GM19468 (cell line): Measurements from ENCODE around the gene HOXA3.

ENCODE experiments used
- ATAC-seq: cut with Tn5 transposase; IDR thresholded peaks from one replicate; pipeline ENCODE4 v1.9.1; 2021; ENCODE audit warnings: mild to moderate bottlenecking, moderate library complexity, moderate number of reproducible peaks; ENCODE audit not compliant: unreplicated experiment; ENCODE audit errors: extremely low read depth

Gene HOXA3

DNA sequence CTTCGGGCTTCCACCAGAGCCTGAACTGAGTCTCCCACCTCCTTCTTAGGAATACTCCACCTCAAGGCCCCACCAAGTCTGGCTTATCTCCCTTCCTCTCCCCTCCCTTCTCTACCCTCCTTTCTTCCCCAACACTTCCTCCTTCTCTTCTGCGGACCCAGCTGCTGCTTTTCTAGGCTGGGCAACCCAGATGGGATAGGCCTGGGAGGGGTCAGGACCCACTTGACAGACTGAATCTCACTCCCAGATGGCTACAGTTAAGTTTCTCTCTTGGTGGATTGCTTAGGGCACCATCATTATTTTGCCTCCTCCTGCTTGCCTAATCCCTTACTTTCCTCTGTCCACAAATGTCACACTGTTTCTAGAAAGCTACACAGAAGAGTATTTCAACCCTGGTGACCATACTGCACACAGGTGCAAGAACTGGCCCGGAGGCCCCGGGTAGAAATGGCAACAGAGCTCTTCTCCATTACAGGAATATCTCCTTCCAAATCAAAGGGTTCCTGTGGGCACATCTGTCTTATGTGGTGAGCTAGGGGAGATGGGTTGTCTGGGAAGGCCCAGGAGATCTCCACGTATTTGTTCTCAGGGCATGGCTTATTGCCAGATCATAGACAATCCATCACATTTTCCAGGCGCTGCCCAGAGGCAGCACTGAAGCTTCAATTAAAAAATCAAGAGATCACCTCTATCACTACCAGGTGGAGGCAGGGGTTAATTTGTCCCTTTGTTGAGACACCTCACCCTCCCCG, 37.8 kb upstream of the HOXA3 start:
- no peak for ATAC-seq

DNA sequence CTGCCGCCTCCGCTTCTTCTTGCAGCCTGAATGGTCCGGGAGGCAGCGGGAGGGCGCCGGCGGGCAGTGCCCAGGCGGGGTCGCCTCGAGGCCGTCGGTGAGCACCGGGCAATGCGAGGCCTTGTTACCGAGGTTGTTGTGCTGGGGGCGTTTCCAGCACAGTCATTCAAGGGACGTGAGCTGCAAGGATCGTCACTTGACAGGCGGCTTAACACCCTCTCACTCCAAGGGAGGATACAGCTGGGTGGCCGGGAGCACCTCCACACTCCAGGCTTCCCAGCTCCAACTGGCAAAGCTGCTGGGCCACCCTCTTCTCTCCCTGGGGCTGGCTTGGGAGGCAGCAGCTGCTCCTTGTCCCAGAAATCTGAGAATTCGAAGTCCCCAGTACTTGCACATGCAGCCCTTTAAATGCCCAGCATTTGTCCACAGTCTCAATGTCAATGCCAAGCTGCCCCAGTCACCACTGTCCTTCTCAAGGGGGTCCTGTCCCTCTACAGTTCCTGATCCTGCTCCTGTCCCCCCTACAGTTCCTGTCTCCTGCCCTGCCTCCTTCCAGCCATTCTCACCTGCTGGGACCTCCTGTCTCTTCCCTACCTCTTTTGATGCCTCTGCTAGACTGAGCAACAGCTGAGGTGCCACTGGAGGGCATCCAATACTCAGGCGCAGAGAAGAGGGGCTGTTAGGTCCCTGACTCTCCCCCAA, 37.1 kb upstream of the HOXA3 start:
- no peak for ATAC-seq

- no peak for ATAC-seq
Observed at GRCh38 chr7:27188386-27189294, 36.3 kb upstream of the HOXA3 start.

- no peak for ATAC-seq
Observed at GRCh38 chr7:27187475-27188385, 35.3 kb upstream of the HOXA3 start.

- ATAC-seq, result no peak
Observed at GRCh38 chr7:27186668-27187474, 34.5 kb upstream of the HOXA3 start.

DNA sequence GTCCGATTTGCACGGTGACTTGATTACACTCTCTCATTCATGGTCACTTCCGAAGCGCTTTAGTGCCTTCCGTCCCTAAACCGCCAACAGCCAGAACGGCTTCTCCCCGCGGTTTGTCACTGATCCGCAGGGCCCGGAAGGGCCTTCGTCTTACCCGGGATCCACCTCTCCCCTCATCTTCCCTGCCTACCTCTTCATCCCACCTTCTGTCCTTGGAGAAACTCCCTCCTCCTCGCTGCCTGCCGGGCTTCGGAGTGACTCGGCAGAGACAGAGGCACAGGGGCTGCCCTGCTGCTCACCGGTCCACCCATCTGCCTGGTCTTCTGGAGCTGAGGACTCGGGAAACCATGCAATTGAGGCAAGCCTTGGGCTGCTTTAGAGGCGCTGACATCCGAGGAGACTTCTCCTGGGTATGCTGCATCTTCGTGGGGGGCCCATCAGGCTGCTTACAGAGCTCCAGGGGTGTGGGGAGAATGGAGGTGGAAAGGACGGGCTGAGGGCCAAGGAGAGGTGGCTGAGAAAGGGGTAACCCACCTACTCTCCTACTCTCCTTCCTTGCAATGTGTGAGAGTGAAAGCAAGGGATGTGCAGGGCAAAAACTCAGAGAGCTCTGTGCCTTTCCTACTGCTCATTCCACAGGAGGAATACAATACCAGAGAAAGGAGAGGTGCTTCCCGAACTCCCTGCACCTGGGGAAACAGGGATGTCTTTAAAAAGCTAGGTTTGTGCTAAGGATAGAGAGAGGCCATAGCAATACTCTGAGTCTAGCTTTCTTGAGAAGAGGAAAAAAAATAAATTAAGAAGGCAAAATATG, 33.7 kb upstream of the HOXA3 start:
- ATAC-seq, result no peak

GRCh38 chr7:27185013-27185853, 32.9 kb upstream of the HOXA3 start, which contains the start of gene HOXA11:
Gene HOXA11, minus strand, starts transcription at chr7:27185232. Its CDS starts 88 bp downstream, at chr7:27185144.
- no peak for ATAC-seq

- no peak for ATAC-seq
Observed at GRCh38 chr7:27184337-27185012, 32.1 kb upstream of the HOXA3 start.

DNA sequence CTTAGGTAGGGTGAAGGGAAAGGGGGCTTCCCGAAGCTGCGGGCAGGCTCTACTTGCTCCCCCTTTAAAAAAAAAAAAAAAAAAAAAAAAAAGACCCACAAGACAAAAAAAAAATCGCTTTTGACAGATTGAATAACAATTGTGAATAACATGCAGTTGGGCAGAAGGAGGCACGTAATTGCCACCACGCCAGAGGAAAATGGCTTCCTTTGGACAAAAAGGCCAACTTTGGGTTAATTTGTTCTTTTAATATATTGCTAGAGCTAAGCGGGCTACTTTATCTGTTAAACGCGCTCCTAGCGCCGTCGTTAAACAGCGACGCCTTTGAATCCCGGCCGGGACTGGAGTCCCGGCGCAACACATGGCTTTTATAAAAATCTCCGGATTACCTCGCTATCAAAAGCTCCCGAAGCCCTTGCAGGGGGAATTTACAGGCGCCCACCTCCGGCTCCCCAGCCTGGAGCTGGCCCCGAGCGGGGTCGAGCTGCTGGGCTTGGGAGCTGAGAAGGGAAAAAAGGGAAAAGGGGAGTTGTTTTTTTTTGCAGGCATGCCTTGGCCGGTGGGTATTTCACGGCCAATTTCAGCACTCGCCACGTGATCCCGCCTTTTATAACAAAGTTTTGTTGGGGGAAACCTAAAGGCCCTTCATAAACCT, 31.4 kb upstream of the HOXA3 start:
- ATAC-seq, result no peak

GRCh38 chr7:27182861-27183681, 30.7 kb upstream of the HOXA3 start:
- ATAC-seq, result no peak

DNA sequence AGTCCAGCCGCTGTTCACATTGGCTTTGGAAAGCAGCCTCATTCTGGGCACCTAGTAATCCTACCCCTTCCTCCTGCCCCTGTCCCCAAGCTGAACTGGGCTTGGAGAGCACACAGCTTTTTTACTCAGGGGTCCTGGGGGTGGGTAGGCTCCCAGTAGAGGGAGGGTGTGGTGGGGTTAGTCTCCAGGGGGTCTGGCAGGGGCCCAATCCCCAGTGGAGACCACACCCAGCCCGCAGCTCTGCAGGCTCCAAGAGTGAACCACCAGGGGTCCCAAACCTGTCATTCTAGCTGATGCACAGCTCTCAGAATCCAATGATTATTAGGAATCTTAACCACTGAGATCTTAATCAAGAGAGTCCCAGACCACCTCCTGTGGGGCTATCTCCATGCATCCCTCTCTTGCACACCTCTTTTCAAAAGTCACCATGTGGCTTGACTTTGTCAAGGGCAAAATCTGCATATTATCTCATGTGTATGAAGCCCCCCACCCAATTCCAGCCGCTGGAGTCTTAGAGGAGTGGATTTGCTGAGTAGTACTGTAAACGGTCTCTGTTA, 30.0 kb upstream of the HOXA3 start:
- ATAC-seq, result no peak

- no peak for ATAC-seq
Observed at GRCh38 chr7:27181795-27182275, 29.5 kb upstream of the HOXA3 start.

- ATAC-seq, result no peak
Observed at GRCh38 chr7:27180431-27181420, 28.3 kb upstream of the HOXA3 start.
